OCI-LY1 (cell line): ENCODE data around the gene KIF20B.

ENCODE experiments used
- H2AFZ ChIP-seq: fragments of 200-600 bp; sonication (generic), shearing (Covaris generic); 2 replicates; pipeline ENCODE4 v1.6.0; 2014; ENCODE audit warnings: antibody characterized with exemption, mild to moderate bottlenecking, low read length
- H3F3A ChIP-seq: fragments of 200-600 bp; sonication (generic), shearing (Covaris generic); 2 replicates; pipeline ENCODE4 v1.6.0; 2014; ENCODE audit warnings: mild to moderate bottlenecking, antibody characterized with exemption, low read length, moderate library complexity; ENCODE audit not compliant: insufficient read depth
- H3K27ac ChIP-seq: fragments of 200-600 bp; sonication (generic); 2 replicates; pipeline ENCODE4 v1.5.1; 2014; ENCODE audit warnings: low read length, mixed run types, mild to moderate bottlenecking, low read depth; ENCODE audit not compliant: poor library complexity, severe bottlenecking
- H3K27me3 ChIP-seq: fragments of 200-600 bp; sonication (generic); 2 replicates; pipeline ENCODE4 v1.6.0; 2014; ENCODE audit warnings: antibody characterized with exemption, mild to moderate bottlenecking, low read length, moderate library complexity; ENCODE audit not compliant: insufficient read depth
- H3K36me3 ChIP-seq: fragments of 200-600 bp; sonication (generic); 2 replicates; pipeline ENCODE4 v1.6.1; 2014; ENCODE audit warnings: mild to moderate bottlenecking, antibody characterized with exemption, low read length, moderate library complexity, mixed read lengths; ENCODE audit not compliant: insufficient read depth
- H3K4me1 ChIP-seq: fragments of 200-600 bp; sonication (generic); 2 replicates; pipeline ENCODE4 v1.5.1; 2014; ENCODE audit warnings: mild to moderate bottlenecking, low read length, moderate library complexity; ENCODE audit not compliant: insufficient read depth, severe bottlenecking
- H3K4me2 ChIP-seq: fragments of 200-600 bp; sonication (generic), shearing (Covaris generic); 2 replicates; pipeline ENCODE4 v1.6.1; 2014; ENCODE audit warnings: low read length
- H3K4me3 ChIP-seq: fragments of 200-600 bp; sonication (generic); 2 replicates; pipeline ENCODE4 v1.5.1; 2014; ENCODE audit warnings: low read length, low read depth, mild to moderate bottlenecking, mixed read lengths; ENCODE audit not compliant: poor library complexity, severe bottlenecking
- H3K79me2 ChIP-seq: fragments of 200-600 bp; shearing (Covaris generic); 2 replicates; pipeline ENCODE4 v1.6.1; 2016; ENCODE audit warnings: mixed run types, low read length, mixed read lengths; ENCODE audit not compliant: insufficient read depth
- H3K9ac ChIP-seq: fragments of 200-600 bp; sonication (generic), shearing (Covaris generic); 2 replicates; pipeline ENCODE4 v1.6.1; 2014; ENCODE audit warnings: mild to moderate bottlenecking, low read length, mixed read lengths
- H3K9me2 ChIP-seq: fragments of 200-600 bp; sonication (generic), shearing (Covaris generic); 2 replicates; pipeline ENCODE4 v1.6.1; 2014; ENCODE audit warnings: low read depth, mild to moderate bottlenecking, low read length, mixed read lengths
- H3K9me3 ChIP-seq: fragments of 200-600 bp; shearing (Covaris generic); 2 replicates; pipeline ENCODE4 v1.6.1; 2014; ENCODE audit warnings: low read length, mixed read lengths
- H4K20me1 ChIP-seq: fragments of 200-600 bp; sonication (generic), shearing (Covaris generic); 2 replicates; pipeline ENCODE4 v1.6.0; 2016; ENCODE audit warnings: mild to moderate bottlenecking, low read length; ENCODE audit not compliant: insufficient read depth
- CTCF ChIP-seq: fragments of 200-600 bp; sonication (generic), shearing (Covaris generic); IDR thresholded peaks from 2 replicates; pipeline ENCODE4 v1.5.1; 2017; ENCODE audit warnings: mild to moderate bottlenecking, antibody characterized with exemption, low read length, moderate library complexity, mixed read lengths
- EZH2 ChIP-seq: fragments of 200-600 bp; sonication (generic), shearing (Covaris generic); IDR thresholded peaks from 2 replicates; pipeline ENCODE4 v1.8.0; 2017; ENCODE audit warnings: borderline replicate concordance, mixed run types, mild to moderate bottlenecking, antibody characterized with exemption, low read length, moderate library complexity, mixed read lengths

The KIF20B gene

GRCh38 chr10:89666138-89666537, 35.3 kb upstream of the KIF20B start:
- Histone ChIP-seq H3K4me2 (no peak overlapping the region), H3F3A (no peaks in the 10 kb centered on the region), H3K79me2 (no peaks in the 10 kb centered on the region), H3K27ac (no peak overlapping the region), H3K9me3 (no peaks in the 10 kb centered on the region), H2AFZ (no peak overlapping the region), H4K20me1 (no peaks in the 10 kb centered on the region), H3K27me3 (no peaks in the 10 kb centered on the region), H3K9me2 (no peaks in the 10 kb centered on the region), H3K4me1 (no peaks in the 10 kb centered on the region), H3K36me3 (no peaks in the 10 kb centered on the region), H3K9ac (no peak overlapping the region), H3K4me3 (no peak overlapping the region)
- TF ChIP-seq EZH2: no peak
- no peak for TF ChIP-seq CTCF

- H3K9ac ChIP-seq: no peak overlapping the region
- no peaks in the 10 kb centered on the region for H3K4me1 ChIP-seq
- H3K27ac ChIP-seq: no peak overlapping the region
- H2AFZ ChIP-seq: no peak overlapping the region
- no peak overlapping the region for H3K4me2 ChIP-seq
- TF ChIP-seq CTCF (no peak), EZH2 (no peak)
- H3K9me2 ChIP-seq: no peaks in the 10 kb centered on the region
- no peaks in the 10 kb centered on the region for H3K79me2 ChIP-seq
- no peaks in the 10 kb centered on the region for H3F3A ChIP-seq
- no peaks in the 10 kb centered on the region for H3K27me3 ChIP-seq
- H3K4me3 ChIP-seq: no peak overlapping the region
- no peaks in the 10 kb centered on the region for H3K9me3 ChIP-seq
- no peaks in the 10 kb centered on the region for H4K20me1 ChIP-seq
- H3K36me3 ChIP-seq: no peaks in the 10 kb centered on the region
Measured at GRCh38 chr10:89668386-89669071, 32.9 kb upstream of the KIF20B start.

GRCh38 chr10:89669985-89670384, 31.4 kb upstream of the KIF20B start:
- no peak overlapping the region for H2AFZ ChIP-seq
- H3K27ac ChIP-seq: no peak overlapping the region
- H3K9ac ChIP-seq: no peak overlapping the region
- H3K36me3 ChIP-seq: no peaks in the 10 kb centered on the region
- no peaks in the 10 kb centered on the region for H3K9me2 ChIP-seq
- no peaks in the 10 kb centered on the region for H4K20me1 ChIP-seq
- H3F3A ChIP-seq: no peaks in the 10 kb centered on the region
- no peaks in the 10 kb centered on the region for H3K4me1 ChIP-seq
- H3K27me3 ChIP-seq: no peaks in the 10 kb centered on the region
- H3K79me2 ChIP-seq: no peaks in the 10 kb centered on the region
- TF ChIP-seq CTCF (no peak), EZH2 (no peak)
- H3K4me2 ChIP-seq: no peak overlapping the region
- no peak overlapping the region for H3K4me3 ChIP-seq
- H3K9me3 ChIP-seq: no peaks in the 10 kb centered on the region
